Bronchial epithelial cell (primary cell): ENCODE results near the gene EIF4G3. TPM values are rescaled to one million over a fixed set of nuclear protein-coding genes. Genes with fewer than 3 reads are reported as not detected.
"Not testable (repeated sequence)": the region's sequence is repeated elsewhere in the genome, so short reads cannot be mapped to it uniquely, and the experiment has no call there.

Experiments
- DNase-seq: peaks from one replicate; pipeline ENCODE4 v3.0.0-alpha.2; 2010; ENCODE audit warnings: low read depth
- FAIRE-seq: peaks from 2 replicates; lab custom pipeline; 2011; peaks lifted over from hg19 to GRCh38; lab: Jason Lieb, UNC
- H3K27me3 ChIP-seq: 2 replicates; pipeline ENCODE4 v1.5.1; 2011; ENCODE audit warnings: low read length; ENCODE audit not compliant: control insufficient read depth, insufficient read depth
- H3K36me3 ChIP-seq: 2 replicates; pipeline ENCODE4 v1.5.1; 2011; ENCODE audit warnings: low read length; ENCODE audit not compliant: control insufficient read depth, insufficient read depth
- H3K4me3 ChIP-seq: 2 replicates; pipeline ENCODE4 v1.5.1; 2011; ENCODE audit warnings: mild to moderate bottlenecking, low read depth, low read length, control low read depth
- CTCF ChIP-seq: IDR thresholded peaks from 2 replicates; pipeline ENCODE4 v1.5.1; 2011; ENCODE audit warnings: mild to moderate bottlenecking, moderate library complexity, low read length, control low read depth, inconsistent platforms; ENCODE audit not compliant: insufficient read depth, severe bottlenecking
- total RNA-seq: library from RNA; depleted of rRNA; stranded (reverse); fragments of >200 nt; gene quantifications from 2 replicates; pipeline ENCODE4 v1.2.1, GENCODE V29; 2014

EIF4G3 gene
- total RNA-seq, 1 donor from 2014 or later = 20.5 TPM

DNA sequence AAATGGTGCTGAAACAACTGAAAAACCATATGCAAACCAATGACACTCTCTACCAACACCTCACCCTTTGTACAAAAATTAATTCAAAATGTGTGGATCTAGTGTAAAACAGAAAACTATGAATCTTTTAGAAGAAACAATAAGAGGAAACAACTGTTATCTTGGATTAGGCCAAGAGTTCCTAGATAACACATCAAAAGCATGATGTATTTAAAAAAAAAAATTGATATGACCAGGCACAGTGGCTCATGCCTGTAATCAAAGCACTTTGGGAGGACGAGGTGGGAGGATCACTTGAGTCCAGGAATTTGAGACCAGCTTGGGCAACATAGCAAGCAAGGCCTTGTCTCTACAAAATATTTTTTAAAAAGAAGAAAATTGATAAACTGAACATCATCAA, 79.0 kb downstream of the EIF4G3 start:
- Histone ChIP-seq H3K36me3 (peaks cover 2% of the 10 kb centered on the region), H3K4me3 (no peak overlapping the region), H3K27me3 (no peaks in the 10 kb centered on the region)
- no peak for TF ChIP-seq CTCF
- DNase-seq = no peak
- no peak for FAIRE-seq

DNA sequence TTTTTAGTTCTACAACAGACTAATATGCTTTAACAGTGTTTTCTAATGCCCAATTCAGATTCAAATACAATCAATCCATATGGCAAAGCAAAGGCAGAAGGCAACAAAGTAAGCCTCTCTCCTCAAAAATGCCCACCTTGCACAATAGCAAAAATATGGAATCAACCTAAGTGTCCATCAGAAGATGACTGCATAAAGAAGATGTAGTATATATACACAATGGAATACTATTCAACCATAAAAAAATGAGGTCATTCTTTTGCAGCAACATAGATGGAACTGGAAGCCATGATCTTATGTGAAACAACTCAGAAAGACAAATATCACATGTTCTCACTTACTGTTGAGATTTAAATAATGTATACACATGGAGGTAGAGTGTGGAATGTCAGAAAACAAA, 80.7 kb downstream of the EIF4G3 start:
- no peak overlapping the region for H3K4me3 ChIP-seq
- H3K36me3 ChIP-seq = peaks cover 2% of the 10 kb centered on the region
- FAIRE-seq = no peak
- DNase-seq = no peak
- H3K27me3 ChIP-seq = no peaks in the 10 kb centered on the region
- TF ChIP-seq CTCF = no peak

DNA sequence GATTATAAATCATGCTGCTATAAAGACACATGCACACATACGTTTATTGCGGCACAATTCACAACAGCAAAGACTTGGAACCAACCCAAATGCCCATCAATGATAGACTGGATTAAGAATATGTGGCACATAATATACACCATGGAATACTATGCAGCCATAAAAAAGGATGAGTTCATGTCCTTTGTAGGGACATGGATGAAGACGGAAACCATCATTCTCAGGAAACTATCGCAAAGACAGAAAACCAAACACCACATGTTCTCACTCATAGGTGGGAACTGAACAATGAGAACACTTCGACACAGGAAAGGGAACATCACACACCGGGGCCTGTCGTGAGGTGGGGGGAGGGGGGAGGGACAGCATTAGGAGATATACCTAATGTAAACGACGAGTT, 82.4 kb downstream of the EIF4G3 start:
- FAIRE-seq, H3K4me3 ChIP-seq, H3K36me3 ChIP-seq, H3K27me3 ChIP-seq, DNase-seq: not testable (repeated sequence)

DNA sequence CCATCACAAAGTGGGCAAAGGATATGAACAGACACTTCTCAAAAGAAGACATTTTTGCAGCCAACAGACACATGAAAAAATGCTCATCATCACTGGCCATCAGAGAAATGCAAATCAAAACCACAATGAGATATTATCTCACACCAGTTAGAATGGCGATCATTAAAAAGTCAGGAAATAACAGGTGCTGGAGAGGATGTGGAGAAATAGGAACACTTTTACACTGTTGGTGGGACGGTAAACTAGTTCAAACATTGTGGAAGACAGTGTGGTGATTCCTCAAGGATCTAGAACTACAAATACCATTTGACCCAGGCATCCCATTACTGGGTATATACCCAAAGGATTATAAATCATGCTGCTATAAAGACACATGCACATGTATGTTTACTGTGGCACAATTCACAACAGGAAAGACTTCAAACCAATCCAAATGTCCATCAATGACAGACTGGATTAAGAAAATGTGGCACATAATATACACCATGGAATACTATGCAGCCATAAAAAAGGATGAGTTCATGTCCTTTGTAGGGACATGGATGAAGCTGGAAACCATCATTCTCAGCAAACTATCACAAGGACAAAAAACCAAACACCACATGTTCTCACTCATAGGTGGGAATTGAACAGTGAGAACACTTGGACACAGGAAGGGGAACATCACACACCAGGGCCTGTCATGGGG, 83.3 kb downstream of the EIF4G3 start:
- FAIRE-seq, H3K4me3 ChIP-seq, H3K36me3 ChIP-seq, DNase-seq, H3K27me3 ChIP-seq: not testable (repeated sequence)

- H3K4me3 ChIP-seq, DNase-seq, H3K36me3 ChIP-seq, FAIRE-seq, H3K27me3 ChIP-seq: not testable (repeated sequence)
Measured at GRCh38 chr1:21092545-21092944, 84.2 kb downstream of the EIF4G3 start.

DNA sequence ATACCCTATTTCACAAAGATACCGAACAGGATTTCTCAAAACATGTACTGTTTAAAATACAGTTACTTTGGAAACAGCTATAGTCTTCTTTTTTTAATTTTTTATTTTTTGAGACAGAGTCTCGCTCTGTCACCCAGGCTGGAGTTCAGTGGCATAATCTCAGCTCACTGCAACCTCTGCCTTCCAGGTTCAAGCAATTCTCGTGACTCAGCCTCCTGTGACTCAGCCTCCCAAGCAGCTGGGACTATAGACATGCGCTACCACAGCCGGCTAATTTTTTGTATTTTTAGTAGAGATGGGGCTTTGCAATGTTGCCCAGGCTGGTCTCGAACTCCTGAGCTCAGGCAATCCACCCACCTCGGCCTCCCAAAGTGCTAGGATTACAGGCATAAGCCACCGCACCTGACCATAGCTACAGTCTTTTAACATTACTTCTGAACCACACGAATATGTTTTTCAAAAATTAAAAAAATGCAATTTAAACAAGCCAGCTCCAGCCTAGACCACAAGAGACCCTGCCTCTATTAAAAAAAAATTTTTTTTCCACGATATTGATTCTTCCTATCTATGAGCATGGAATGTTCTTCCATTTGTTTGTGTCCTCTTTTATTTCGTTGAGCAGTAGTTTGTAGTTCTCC, 85.5 kb downstream of the EIF4G3 start:
- H3K36me3 ChIP-seq, H3K4me3 ChIP-seq, FAIRE-seq, H3K27me3 ChIP-seq: not testable (repeated sequence)
- DNase-seq = peak; percentile 88

GRCh38 chr1:21090463-21090862, 86.2 kb downstream of the EIF4G3 start:
- H3K36me3 ChIP-seq = peaks cover 5% of the 10 kb centered on the region
- FAIRE-seq (no peak), DNase-seq (no peak)
- no peak for TF ChIP-seq CTCF
- H3K4me3 ChIP-seq = no peak overlapping the region
- H3K27me3 ChIP-seq = no peaks in the 10 kb centered on the region

- no peak for TF ChIP-seq CTCF
- DNase-seq (no peak), FAIRE-seq (no peak)
- Histone ChIP-seq H3K4me3 (no peak overlapping the region), H3K27me3 (no peaks in the 10 kb centered on the region), H3K36me3 (peaks cover 4% of the 10 kb centered on the region)
Measured at GRCh38 chr1:21089731-21090130, 87.0 kb downstream of the EIF4G3 start.
